Kidney tubule cell (primary cell): ENCODE results near the gene SIGLEC10.
A peak's percentile ranks its signal among the peaks of the same experiment; 100 is the strongest.
"Not testable (repeated sequence)": the region's sequence is repeated elsewhere in the genome, so short reads cannot be mapped to it uniquely, and the experiment has no call there.

Experiments used
- DNase-seq: peaks from one replicate; pipeline ENCODE4 v3.0.0-alpha.2; 2018; ENCODE audit warnings: low spot score

SIGLEC10 gene

GRCh38 chr19:51417107-51417809 is at the start of gene SIGLEC10:
Gene SIGLEC10, minus strand, starts transcription at chr19:51417642. Its CDS starts 61 bp downstream, at chr19:51417581.
- no peak for DNase-seq

- DNase-seq = no peak
These were observed 49.3 kb upstream of the SIGLEC10 start for GRCh38 chr19:51466723-51467122.

GRCh38 chr19:51463976-51464581 is 46.6 kb upstream of the SIGLEC10 start:
- DNase-seq = not testable (repeated sequence)

- DNase-seq = no peak
These were observed 45.2 kb upstream of the SIGLEC10 start for GRCh38 chr19:51462681-51463080.

GRCh38 chr19:51462276-51462675 is 44.8 kb upstream of the SIGLEC10 start:
- no peak for DNase-seq

- DNase-seq = no peak
These were observed 44.3 kb upstream of the SIGLEC10 start for GRCh38 chr19:51461723-51462161.

GRCh38 chr19:51460164-51460992 is 42.9 kb upstream of the SIGLEC10 start:
- no peak for DNase-seq

- no peak for DNase-seq
These were observed 41.6 kb upstream of the SIGLEC10 start for GRCh38 chr19:51458899-51459505.

GRCh38 chr19:51458051-51458645 is 40.7 kb upstream of the SIGLEC10 start, which contains the start of gene SIGLEC8:
Gene SIGLEC8, minus strand, starts transcription at chr19:51458454. Its CDS starts 67 bp downstream, at chr19:51458387.
- DNase-seq = no peak

- DNase-seq = no peak
These were observed 40.0 kb upstream of the SIGLEC10 start for GRCh38 chr19:51457351-51458013.

- no peak for DNase-seq
These were observed 39.3 kb upstream of the SIGLEC10 start for GRCh38 chr19:51456541-51457290.

- no peak for DNase-seq
These were observed 33.4 kb upstream of the SIGLEC10 start for GRCh38 chr19:51450730-51451307.

GRCh38 chr19:51448411-51449016 is 31.1 kb upstream of the SIGLEC10 start:
- no peak for DNase-seq

- no peak for DNase-seq
These were observed 30.6 kb upstream of the SIGLEC10 start for GRCh38 chr19:51448011-51448410.

GRCh38 chr19:51447510-51447909 is 30.1 kb upstream of the SIGLEC10 start:
- not testable (repeated sequence) for DNase-seq

GRCh38 chr19:51441410-51442390 is 24.3 kb upstream of the SIGLEC10 start:
- DNase-seq = peak; percentile 18

- peak; percentile 6 for DNase-seq
These were observed 23.5 kb upstream of the SIGLEC10 start for GRCh38 chr19:51440846-51441409.

GRCh38 chr19:51440052-51440451 is 22.6 kb upstream of the SIGLEC10 start:
- no peak for DNase-seq
